ENCODE results near the gene RALB. TPM values are rescaled to one million over a fixed set of nuclear protein-coding genes. Genes with fewer than 3 reads are reported as not detected.
"Not testable (repeated sequence)": the region's sequence is repeated elsewhere in the genome, so short reads cannot be mapped to it uniquely, and the experiment has no call there.

RALB gene
- total RNA-seq, 1 experiment from 2014 or later = 57.6 TPM

DNA sequence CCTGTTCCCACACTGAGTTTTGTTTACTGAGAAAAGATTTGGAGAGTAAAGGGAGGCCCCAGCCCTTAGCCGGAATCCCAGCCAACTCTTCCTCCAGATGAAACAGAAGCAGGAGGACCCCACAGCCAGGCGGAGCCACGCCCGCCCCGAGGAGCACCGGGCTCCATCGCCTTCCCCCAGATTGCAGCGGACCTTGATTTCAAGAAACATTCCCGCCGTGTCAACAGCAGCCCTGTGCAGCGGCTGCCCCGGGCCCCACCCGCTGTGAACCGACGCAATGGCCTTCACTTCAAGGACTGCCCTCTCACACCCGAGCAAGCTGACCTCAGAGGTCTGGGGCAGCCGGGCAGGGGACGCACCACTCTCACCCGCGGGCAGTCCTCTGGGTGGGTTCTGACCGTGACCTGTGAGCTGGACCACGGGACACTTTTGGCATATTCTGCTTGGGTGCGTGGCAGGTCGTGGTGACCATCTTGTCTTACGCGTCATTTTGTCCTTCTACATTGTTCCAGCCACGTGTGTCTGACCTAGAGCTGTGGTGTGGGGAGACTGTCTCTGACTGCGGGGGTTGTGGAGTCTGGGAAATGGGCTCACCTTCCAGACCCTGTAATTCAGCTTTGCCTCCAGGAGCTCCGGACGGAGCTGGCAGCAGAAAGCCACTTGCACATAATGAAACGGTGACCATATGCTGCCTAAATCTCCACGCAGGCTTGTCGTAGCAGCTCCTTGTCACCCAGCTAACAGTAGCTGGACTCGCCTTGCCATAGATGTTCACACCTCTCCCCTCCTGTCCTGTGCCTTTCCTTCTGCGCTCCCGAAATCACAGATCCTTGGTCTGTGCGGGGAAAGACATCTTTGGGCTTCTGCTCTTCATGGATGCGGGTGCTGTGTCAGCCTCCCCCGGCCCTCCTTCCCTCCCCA is 61.3 kb downstream of the RALB start:
- DNase-seq (ENCODE audit: low read depth) = no peak

DNA sequence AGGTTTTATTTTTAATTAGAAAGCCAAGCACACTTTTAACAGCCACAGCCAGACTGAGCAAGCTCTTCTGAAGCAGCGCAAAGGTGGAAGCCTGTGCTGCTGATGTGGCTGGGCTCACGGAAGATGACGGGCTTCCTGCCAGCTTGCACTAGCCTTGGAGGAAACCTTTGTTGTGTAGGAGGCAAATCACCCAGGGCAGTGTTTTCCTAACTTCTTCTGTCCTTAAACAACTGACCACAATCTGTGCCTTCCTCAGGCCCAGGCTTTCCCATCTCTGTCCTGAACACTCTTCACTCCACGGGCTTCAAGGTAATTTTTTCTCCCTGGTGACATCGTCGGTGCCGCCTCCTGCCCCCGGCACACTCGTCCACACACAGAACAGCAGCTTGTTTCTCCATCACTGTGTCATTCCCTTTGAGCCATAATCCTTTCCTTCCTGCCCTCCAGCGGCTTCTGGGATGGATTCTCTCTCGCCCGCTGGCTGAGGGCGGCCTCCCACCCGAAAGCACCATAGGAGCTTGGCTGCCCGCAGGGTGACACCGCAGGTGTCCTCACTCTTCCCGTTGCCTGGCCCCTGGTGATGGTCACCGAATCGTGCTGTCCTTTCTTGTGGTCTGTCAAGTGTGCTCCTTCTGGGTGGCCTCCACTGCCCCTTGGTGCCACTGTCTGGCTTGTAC is 62.2 kb downstream of the RALB start:
- DNase-seq (ENCODE audit: low read depth) = no peak

DNA sequence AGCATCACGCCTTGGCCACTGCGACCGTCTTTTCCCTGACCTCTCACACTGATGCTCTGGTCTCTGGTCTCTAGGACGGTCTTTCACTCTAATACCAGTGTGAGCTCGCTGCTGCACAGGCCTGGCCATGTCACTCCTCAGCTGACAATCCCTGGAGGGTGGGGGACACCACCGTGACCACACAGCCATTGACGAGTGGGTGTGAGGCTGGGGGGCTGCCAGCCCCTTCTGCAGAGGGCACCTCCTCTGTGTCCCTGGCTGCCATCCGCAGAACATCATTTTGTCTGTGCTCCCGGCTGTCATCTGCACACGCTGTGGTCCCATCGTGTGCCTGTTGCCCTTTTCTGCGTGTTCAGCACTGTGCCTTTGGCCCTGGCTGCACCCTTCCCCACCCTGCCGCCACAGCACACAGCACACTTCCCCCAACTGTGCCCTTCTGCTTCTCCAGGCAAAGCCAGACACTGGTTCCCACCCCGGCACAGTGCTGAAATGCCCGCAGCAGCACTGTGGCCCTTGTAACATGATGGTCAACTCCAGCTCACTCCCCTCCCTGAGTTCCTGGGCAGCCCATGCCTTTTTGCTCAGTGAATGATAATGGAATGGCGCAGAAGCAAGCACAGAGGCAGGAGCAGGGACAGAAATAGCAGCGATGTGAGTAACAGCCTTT is 62.8 kb downstream of the RALB start:
- DNase-seq (ENCODE audit: low read depth) = no peak

DNA sequence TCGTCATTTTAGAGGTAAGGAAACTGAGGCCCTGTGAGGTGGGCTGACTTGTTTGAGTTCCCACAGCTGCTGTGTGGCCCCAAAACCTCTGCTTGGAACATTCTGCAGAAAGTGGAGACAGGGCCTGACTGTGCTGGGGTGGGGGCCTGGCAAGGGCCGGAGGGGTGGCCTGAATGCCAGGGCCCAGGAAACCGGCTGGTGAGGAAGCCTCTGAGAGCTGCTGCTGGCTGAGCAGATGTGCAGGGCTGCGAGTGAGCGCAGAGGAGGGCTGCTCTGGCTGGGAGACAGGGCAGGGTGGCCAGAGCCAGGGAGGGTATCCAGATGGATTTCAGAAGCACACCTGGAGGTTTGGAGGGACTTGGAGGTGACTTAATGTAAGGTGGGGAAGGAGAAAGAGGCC is 63.4 kb downstream of the RALB start:
- DNase-seq (ENCODE audit: low read depth) = no peak

DNA sequence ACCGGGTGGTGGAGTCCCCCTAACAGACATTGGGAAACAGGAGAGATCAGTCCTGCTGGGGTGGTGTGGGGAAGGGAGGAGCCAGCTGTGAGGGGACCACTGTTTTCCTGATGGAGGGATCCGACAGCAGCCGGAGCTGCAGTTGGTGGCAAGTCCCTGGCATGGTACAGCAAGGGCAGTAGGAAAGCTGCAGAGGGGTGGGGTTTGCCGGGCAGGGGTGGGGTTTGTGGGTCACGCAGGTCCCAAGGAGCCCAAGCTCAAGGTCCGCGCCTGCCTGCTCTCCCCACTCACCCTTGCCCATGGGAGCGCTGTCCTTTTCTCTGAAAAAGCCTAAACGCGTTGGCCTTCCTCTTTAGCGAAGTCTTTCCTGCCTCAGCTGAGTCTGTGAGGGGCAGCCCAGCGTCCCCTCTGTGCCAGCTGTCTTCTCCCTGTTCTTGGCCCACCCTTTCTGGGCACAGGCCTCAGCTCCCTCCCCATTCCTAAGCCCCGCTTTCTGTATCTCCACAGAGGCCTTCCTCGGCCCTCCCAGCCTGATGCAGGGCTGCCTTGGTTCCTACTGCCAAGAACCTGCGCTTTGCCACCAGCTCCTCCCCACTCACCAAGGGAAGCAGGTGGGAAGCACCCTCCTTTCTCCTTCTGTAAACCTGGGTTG is 64.0 kb downstream of the RALB start:
- no peak for DNase-seq (ENCODE audit: low read depth)

DNA sequence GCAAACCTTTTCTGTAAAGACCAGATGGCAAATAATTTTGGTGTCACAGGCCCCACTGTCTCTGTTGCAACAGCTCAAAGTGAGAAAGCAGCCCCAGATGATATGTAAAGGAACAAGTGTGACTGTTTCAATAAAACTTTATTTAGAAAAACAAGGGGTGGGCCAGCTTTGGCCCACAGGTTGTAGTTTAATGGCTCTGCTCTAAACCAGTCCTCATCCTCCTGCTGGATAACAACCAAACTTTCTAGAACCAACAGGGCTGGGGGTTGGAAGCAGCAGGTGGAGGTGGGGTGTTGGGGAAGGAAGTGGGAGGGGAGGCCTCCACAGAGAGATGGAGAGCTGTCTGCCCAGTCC is 64.5 kb downstream of the RALB start:
- no peak for DNase-seq (ENCODE audit: low read depth)

DNA sequence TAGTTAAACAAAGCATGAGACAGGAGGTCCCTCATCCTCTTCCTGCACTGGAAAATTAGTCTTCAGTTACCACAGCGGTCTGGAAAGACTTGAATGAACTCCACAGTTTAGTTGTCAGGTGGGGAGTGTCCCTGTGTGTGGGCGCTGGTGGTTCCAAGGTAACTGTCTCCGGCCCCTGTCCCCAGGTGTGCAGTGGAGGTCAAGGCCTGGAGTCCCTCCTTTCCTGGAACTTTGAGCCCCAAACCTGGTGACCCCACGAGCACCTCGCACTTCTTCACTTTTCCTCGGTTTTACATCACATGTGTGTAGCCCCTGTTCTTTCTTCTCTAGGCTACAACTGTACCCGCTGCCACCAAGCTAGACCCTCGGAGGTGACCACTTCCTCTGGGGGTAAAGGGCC is 65.3 kb downstream of the RALB start:
- DNase-seq (ENCODE audit: low read depth) = no peak

DNA sequence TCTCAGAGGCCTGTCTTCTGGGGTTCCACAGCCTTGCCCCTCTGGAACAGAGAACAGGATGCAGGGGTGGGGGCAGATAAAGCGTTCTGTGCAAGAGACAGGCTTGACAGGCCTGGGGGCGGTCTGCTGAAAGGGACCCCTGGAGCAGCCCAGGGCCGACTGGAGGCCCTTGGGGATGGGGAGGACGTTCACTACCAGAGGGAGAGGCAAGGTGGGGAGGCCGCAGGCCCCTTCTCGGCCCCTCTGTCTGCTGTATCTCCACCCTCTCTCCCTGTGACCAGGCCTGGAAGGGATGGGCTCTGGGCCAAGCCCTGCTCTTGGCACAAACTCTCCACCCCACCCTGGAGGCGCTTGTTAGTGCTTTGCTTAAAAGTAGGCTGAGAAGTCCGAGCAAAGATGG is 66.0 kb downstream of the RALB start:
- DNase-seq (ENCODE audit: low read depth) = no peak

DNA sequence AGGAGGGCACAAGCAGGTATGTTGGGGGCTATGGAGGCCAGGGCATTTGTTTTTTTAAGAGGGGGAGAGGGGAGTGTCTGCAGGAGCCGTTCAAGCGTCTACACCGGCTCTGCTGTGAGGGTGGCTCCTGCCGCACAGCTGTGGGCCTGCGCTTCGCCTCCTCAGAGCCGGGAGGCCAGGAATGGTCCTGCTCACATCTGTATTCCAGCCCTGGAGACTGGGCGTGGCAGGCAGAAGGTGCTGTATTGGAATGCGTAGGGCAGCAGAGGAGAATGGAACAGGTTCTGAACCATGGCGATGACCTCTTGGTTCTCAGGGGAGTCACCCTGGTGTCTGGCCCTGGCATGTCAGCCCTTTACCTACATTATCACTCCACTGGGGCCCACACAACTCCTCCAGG is 66.5 kb downstream of the RALB start:
- DNase-seq (ENCODE audit: low read depth) = no peak

DNA sequence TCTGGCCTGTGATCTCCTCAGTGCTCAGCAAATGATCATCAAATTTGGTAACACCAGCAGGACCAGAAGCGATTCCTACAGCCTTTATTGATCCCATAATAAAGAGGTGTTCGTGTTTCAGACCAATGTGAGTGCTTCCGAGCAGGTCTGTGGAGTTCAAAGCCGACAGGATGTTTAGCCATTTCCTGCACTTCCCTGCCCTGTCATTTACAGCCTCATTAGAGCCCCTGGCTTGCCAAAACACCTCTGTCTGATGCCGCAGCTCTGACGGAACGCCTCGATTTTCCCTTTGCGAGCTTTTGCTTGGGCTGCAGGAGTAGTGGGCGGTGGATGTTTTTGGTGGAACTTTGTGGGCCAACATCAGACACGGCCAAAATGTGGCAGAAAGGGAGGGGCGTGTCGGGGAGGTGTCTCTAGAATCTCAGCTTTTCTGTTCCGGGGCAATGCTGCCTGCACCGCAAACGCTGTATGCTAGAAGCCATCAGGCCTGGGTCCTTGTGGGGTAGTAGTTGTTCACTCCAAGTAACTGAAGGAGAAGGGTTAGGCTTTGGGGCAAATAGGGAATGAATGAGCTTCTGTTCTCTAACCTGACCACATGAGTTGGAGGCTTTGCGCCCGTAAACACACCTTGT is 67.2 kb downstream of the RALB start:
- no peak for DNase-seq (ENCODE audit: low read depth)

DNA sequence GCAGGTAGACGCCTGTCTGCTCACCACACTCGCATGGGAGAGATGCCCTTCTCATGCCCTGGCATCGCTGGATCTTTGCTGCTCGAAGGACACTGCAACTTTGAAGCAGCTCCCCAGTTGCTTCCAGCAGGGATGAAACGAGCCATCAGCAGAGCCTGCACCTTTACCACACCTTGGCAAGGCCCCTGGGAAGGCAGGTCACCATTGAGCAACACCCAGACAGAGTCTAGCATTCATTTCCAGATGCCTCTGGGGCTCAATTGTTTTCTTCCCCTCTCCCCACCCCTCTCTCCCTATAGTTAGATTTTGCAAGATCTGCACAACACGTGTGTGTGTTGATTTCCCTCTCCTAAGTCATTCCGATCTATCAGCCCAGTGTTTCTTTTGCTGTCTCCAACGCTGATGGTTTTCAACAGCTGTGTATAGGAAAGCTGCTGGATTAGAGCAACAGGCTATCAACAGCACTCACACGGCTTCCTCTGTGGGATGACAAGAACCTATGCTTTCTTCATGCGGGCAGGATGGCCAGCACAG is 67.7 kb downstream of the RALB start:
- DNase-seq (ENCODE audit: low read depth) = no peak

DNA sequence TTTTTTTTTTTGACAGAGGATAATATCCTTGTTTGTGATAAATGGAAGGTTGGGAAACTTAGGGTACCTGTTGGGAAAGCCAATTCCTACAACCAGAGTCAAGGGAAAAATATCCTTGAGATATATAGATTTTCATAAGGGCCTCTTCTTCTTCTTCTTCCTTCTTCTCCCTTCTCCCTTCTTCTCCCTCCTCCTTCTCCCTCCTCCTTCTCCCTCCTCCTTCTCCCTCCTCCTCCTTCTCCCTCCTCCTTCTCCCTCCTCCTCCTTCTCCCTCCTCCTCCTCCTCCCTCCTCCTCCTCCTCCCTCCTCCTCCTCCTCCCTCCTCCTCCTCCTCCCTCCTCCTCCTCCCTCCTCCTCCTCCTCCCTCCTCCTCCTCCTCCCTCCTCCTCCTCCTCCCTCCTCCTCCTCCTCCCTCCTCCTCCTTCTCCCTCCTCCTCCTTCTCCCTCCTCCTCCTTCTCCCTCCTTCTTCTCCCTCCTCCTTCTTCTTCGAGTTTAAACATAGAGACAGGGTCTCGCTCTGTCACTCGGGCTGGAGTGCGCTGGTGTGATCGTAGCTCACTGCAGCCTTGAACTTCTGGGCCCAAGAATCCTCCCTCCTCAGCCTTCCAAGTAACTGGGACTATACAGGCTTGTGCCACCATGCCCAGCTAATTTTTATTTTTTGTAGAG is 68.4 kb downstream of the RALB start:
- not testable (repeated sequence) for DNase-seq (ENCODE audit: low read depth)

DNA sequence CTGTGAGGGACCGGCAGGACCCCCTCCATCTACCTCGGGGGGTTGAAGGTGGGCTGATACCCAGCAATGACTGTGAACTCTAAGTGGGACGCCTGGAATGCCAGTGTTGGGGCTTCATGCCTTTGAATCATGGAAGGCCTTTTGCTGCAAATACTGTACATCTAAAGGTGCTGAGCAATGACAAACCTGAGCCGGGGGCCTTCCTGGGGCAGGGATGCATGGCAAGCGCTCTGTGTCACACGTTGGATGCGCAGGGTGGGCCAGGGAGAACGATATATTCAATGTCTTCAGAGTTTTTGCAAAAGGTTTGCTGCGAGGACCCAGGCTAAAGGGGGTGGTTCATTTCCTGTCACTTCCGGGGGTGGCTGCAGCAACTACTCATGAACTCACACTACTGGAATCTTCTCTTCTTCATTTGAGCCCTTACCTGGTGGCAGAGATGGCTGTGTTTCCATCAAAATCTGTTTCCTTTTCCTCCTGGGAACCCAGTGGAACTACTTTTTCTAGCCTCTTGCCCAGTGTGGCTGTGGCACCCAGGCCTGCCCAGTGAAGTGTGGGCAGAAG is 69.2 kb downstream of the RALB start:
- DNase-seq (ENCODE audit: low read depth) = no peak

DNA sequence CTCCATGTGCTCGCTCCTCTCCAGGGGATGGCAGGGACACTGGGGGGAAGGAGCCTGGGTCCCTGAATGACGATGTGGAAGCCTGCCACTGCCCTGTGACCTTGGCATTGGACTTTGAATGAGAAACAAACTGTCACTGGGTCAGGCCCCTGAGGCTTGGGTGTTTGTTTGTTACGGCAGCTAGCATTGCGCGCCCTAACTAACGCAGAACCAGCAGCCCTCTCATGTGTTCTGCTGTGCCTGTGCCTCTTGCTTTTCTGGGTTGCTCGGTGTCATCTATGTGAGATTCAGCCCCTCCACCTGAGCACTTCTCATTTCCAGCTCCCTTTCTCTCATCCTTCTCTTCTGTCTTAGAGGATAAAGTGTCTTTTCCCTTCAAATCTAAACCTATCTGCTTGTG is 69.7 kb downstream of the RALB start:
- no peak for DNase-seq (ENCODE audit: low read depth)

DNA sequence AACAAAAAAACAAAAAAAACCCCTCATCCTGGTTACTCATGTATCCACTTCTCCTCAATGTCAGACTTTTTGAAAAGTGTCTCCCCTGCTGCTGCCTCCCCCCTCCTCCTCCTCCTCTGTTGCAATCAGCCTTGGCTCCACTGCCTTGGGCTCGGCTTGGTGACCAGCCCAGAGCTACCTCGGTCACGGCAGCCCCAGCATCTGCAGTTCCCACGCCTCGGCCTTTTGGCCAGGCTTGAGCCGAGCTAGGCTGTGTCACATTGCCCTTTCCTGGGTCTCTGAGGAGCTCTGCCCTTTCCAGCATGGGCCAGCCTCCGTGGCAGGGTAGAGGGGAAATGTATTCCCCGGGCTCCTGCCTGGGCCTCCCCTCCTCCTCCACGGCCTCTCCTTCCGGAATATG is 70.6 kb downstream of the RALB start:
- DNase-seq (ENCODE audit: low read depth) = no peak

DNA sequence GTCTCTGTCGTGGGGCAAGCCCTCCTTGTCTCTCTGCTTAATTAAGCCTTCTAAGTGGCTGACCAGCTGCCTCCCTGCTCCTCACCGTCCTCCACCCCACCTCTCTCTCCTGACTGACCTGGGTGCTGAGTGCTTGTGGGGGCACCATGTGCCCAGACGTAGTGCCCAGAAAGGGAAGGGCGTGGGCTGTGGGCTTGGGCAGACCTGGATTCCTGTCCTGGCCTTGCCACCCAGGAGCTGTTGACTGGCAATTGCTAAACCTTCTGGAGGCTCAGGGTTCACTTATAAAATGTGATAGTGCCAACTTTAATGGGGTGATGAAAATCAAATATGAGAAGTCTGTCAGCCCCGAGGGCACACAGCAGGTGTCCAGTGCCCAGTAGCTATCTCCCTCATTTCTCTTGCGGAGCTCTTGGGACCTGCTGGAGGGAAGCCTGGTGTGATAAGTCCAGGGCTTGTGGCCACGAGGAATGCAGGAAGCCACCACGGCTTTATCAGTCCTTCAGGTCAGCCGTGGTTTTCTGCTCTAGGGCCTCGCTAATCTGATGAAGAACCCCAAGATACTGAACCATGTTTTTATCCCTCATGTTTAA is 71.3 kb downstream of the RALB start:
- DNase-seq (ENCODE audit: low read depth) = no peak

DNA sequence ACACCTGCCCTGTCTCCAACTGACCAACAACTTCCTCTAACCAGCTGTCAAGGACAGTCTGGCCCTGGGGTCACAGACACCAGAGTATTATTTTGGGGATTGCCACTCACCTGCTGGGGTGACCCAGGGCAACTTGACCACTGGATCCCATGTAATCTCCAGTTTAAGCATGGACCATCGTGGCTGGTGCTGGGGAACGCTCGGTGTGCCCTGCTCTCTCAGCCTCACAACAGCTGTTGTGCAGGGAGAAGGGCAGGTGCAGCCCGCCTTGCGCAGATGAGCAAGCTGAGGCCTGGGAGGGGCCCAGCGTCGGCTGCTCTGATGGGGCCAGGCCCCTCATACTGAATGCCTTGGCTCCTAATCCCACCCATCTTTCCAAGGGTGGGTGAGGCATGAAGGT is 72.3 kb downstream of the RALB start:
- no peak for DNase-seq (ENCODE audit: low read depth)

DNA sequence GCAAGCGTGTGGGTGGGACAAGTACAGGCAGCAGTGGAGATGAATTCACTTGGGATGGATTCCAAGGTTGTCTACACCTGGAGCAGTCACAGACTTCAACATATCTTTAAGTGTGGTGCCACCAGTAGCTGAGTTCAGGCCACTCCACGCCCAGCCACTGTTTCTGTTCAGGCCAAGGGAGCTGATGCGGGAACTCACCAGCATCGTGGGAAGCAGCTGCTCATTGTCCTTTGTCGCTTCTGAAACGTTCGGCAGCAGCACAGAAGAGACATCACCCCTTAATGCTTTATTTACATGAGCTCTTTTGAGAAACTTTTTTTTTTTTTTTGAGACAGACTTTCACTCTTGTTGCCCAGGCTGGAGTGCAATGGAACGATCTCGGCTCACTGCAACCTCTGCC is 73.4 kb downstream of the RALB start:
- DNase-seq (ENCODE audit: low read depth) = no peak

DNA sequence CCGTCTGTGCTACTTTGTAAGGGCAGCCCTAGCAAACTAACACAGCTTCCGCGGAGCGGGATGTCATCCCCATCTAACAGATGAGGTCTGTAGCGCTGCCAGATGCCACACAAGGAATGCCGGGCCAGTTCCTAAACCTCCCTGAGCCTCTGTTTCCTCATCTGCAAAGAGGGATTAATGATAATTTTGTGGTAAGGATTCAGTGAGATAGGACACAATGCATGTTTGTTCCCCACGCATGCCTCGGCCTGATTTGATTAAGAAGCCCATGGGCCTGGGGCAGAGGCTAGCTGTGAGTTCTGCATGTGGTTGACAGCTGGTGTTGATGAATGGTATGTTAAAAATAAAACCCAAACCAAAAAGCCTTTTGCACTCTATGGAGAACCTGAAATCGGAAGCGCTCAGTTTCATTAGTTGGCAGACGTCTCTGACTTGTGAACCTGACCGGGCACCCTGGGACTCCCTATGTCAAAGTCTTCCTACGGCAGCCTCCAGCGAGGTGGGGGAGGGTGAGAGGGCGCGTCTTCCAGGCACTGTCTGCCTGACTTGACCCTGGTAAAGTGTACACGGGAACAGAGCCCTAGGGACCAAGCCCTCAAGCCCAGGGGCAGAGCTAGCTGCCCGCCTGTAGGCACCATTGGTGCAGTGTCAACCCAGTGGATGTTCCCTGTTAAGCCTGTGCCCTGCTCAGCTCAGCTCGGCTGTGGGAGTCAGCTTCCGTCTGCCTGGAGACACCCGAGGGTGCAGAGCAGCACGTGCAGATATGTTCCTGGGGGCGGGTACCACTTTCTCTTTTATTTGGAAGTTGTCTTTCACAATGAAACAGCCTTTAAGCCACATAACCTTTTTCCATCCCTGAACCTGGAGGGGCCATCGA is 78.5 kb downstream of the RALB start:
- DNase-seq (ENCODE audit: low read depth) = no peak
